NCI-H2227 treated with DMSO at 0.1 percent for 48 hours (cell line): ENCODE results near the gene KLK6.

Source experiments
- DNase-seq: peaks from one replicate; lab custom pipeline; 2025; lab: John Stamatoyannopoulos, UW

The KLK6 gene

DNA sequence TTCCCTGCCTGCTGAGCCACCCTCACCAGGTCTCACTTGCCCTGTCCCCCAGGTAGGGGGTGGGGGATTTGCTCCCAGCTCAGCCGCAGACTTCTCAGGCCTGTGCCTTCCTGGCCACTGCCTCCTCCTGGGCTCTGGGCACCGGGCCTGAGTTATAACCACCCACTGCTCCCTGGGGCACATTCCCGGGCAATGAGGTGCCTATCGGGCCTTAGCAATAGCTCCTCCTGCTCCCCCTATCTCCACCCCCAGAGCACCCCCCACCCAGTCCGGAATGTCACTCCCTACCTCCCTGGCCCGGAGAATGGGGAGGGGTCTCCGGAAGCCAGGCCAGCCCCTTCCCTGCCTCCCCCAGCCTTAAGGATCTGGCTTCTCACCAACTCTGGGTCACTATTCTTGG, 16.5 kb downstream of the KLK6 start, which contains the start of gene KLK5:
Gene KLK5, minus strand, starts transcription at position 129 of the 400 bp plus-strand sequence. CDS start 381 bp downstream, outside the sequence.
- no peak for DNase-seq

DNA sequence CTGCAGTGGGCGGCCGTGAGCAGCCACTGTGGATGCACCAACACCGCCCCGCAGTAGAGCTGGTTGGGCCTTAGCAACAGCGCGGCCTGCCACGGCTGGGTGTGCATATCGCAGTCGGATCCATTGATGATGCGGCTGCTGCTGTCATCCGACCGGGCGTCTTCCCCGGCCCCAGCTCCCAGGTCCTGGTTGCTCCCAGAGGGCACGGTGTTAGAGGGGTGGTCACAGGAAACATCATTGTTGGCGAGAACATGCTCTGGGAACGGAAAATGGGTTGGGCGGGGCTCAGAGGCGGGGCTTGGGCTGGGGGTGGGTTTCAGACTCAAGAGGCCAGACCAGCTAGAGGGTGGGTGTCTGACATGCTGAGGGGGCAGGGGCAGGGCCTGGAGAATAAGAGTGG, 19.5 kb downstream of the KLK6 start:
- no peak for DNase-seq

DNA sequence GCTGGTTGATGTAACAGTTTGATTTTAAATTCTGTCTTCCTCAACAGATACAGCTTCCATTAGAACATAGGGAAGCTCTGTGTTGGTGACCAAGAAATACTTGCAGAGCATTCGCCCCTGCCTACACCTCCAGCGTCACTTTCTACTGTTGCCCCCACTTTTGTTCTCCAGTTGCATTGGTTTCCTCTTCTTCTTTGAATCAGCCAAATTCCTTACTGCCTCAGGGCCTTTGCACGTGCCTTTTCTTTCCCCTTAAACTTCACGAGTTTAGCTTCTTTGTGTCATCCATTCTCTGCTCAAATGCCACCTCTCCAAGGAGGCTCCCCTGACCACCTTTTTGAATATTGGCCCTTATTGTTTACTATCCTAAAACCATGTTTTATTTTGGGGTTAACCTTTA, 22.3 kb downstream of the KLK6 start:
- DNase-seq = no peak

DNA sequence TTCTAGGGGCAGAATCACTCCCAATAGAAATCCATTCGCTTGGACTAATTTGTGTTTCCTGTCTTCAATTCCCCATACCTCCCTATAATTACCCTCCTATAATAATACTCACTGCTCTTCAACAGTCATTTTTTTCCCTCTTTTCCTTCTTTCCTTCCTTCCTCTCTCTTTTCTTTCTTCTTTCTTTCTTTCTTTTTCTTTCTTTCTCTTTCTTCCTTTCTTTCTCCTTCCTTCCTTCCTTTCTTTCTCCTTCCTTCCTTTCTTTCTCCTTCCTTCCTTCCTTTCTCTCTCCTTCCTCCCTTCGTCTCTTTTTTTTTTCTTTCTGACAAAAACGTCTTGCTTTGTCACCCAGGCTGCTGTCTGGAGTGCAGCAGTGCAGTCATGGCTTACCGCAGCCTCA, 24.6 kb downstream of the KLK6 start:
- DNase-seq = no peak

DNA sequence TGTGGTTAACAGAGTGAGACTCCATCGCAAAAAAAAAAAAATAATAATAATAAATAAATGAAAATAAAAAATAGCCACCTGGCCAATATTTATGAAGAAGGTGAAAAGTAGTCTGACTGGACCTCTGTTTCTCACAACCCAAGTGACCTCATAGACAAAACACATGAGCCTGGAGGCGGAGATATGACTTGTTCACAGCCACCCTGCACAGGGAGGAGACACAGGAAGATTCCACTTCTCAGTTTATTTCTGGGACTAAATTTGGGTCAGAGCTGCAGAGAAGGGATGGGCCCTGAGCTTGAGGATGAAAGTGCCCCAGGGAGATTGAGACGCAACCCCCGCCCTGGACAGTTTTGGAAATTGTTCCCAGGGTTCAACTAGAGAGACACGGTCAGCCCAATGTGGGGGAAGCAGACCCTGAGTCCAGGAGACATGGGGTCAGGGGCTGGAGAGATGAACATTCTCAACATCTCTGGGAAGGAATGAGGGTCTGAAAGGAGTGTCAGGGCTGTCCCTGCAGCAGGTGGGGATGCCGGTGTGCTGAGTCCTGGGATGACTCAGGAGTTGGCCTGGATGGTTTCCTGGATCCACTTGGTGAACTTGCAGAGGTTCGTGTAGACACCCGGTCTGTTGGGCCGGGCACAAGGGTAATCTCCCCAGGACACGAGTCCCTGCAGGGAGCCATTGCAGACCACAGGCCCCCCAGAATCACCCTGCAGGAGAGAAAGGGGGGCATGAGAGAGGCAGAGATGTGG, 26.1 kb downstream of the KLK6 start:
- no peak for DNase-seq

DNA sequence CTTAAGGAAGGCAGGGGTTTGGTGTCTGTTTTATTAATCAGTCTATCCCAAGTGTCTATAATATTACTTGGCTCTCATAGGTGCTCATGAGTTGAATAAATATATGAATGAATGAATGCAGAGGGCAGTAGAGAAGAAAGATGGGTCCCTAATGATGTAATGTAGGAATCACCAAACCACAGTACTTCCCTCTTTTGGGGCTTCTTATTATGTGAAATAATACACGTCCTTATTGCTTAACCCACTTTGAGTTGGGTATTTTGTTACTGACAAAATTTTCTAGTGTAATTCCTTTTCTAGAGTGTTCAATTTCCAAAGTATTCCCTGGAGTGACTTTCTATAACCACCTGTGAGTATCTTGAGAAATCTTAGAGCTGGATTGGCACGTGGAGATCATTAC, 29.8 kb downstream of the KLK6 start:
- DNase-seq = no peak

DNA sequence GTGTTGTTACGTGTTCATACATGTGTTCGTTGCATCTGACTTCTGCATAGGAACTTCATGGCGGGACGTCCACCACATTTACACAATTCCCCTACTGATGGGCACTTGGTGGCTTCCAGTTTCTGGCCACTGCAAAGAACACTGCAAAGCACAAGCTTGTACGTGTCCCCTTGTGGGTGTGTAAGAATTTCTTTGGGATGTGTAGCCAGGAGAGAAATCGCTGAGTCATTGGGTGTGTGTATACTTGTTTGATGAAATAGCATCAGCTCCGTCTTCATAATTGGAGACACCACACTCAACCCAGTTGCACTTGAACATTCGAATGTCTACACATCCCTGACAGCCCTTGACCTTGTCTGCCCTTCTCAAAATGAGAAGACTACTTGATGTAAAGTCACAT, 35.8 kb downstream of the KLK6 start:
- DNase-seq = no peak

DNA sequence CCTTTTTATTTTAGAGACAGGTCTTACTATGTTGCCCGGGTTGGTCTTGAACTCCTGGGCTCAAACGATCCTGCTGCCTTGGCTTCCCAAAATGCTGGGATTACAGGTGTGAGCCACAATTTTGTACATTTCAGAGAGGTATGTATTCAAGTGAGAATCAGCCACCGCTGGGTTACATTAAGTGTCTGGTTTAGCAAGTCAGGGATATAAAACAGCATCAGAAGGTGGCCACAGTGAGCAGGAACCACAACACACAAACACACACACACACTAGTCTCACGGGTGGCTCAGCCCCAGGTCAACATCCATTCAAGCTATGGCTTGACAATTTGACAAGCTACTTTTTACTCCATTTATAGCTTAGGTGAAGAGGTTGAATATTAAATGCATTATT, 36.7 kb downstream of the KLK6 start:
- no peak for DNase-seq

DNA sequence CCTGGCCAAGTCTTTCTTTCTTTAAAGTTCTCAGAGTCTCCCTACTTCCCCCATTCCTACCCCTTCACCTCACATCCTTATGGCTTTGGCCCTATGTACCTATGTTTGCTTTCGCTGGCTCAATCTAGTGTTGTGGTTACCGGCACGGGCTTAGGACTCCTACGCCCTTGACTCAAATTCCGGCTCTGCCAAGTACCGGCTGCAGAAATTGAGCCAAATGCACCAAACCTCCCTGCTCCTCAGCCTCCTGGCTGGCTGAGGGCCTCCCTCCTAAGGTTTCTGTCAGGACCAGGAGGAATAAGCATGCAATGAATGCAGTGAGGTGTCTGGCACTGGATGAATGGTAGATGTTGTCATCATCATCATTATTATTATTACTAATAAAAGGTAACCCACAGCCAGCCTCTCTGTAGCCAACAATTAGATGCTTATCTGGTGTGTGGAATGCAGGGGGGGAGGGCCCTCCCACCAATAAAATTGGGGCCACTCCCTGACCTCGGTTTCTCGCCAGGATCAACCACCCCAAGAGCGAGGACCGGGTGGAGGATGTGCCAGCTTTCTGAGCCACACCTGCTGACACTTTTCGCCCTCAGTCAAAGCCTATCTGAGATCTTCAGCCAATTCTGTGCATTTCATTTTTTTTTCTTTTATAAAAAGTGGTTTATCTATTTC, 37.2 kb downstream of the KLK6 start:
- DNase-seq = no peak

DNA sequence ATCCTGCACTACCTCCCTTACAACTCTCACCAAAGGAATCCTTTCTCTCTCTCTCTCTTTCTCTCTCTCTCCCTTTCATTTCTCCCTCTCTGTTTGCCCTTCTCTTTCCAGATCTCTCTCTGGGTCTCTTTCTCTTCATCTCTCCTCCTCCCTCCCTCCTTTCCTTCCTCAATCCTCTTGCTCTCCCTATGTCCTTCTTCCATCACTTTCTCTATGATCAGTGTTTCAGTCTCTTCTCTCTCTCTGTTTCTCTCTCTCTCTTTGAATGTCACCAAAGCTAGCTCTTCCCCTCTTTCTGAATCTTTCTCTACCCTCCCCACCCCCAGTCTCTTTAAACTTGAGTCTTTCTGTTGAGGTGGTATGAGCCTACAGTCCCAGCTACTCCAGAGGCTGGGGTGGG, 38.4 kb downstream of the KLK6 start:
- no peak for DNase-seq

DNA sequence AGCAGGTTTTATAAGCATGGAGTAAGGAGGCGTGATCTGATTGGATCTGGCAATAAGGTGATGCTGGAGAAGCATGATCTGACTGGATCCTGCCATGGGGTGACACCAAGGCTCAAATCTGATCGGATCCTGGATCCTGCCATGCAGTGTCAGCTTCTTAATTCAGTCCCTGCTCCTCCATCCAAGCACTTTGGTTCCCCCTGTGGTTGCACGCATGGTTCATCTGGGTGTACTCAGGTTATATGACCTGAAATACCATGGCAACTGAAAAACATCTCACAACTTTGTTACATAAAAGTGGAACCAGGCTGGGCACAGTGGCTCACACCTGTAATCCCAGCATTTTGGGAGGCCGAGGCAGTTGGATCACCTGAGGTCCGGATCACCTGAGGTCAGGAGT, 40.6 kb downstream of the KLK6 start:
- DNase-seq = no peak

DNA sequence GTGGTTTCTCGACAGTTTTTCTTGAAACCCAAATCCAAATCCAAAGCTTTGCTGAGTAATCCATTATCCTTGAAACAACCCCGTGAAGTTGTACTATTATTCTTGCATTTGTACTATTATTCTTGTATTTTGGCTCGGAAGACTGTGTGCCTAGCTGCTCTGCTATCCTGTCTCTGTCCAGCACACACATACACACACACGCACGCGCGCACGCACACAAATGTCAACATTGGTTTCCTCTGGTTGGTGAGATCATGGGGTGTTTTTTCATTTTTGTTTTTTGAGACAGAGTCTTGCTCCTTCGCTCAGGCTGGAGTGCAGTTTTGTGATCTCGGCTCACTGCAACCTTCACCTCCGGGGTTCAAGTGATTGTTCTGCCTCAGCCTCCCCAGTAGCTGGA, 43.2 kb downstream of the KLK6 start:
- no peak for DNase-seq

DNA sequence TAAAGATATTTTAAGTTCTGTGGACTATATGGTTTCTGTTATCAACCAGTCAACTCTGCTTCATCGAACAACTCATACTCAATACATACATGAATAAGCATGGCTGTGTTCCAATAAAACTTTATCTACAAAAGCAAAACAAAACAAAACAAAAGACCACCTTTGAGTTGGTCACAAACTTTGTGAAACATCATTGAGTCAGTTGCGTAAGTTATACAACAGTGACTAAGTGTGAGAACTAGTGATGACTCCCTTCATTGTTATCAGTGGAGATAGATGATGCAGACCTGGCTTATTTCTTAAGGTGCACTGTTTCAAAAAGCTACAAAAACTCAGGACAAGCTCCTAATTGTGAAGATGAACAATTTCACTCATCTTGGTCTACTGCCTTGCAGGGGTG, 43.7 kb downstream of the KLK6 start:
- DNase-seq = no peak

DNA sequence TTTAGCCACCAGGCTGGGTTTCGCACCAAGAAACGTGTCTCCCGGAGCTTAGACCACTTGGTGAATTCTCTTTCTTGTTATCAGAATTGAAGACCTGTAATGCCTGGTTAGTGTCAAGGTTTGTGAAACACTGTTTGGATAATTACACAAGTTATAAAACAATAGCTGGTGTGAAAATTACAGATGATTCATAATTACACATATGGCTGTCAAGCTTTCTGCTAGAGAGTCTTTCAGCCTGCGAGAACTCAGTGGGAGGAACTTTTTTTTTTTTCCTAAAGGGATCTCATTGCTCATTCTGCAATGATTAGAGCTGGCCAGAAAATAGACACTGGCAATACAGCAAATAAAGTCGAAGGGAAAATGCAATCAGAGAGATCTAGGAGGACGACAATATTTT, 44.8 kb downstream of the KLK6 start:
- no peak for DNase-seq

DNA sequence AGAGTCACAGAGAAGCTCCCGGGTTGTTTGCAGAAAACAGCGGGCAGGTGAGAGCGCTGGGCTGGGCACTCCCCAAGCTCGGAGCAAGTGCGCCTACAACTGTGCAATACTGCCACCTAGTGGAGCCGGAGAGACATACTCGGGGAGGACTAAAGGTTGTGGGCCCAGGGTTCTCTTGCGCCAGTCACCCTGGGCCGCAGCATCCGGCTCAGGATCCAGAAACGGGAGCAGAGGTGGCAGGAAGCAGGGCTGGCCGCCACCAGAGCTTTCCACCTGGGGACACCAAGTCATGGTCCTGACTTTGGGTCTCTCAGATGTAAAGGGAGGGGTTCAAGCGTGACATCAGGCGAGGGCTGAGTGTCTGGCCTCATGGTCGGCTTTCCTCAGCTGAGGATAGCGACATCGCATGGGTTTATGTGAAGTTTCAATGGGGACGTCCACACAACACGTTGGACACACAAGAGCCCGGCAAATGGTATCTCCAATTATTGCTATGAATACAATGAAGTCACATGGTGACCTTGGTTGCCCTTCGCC, 47.0 kb downstream of the KLK6 start:
- DNase-seq = peak; percentile 73

DNA sequence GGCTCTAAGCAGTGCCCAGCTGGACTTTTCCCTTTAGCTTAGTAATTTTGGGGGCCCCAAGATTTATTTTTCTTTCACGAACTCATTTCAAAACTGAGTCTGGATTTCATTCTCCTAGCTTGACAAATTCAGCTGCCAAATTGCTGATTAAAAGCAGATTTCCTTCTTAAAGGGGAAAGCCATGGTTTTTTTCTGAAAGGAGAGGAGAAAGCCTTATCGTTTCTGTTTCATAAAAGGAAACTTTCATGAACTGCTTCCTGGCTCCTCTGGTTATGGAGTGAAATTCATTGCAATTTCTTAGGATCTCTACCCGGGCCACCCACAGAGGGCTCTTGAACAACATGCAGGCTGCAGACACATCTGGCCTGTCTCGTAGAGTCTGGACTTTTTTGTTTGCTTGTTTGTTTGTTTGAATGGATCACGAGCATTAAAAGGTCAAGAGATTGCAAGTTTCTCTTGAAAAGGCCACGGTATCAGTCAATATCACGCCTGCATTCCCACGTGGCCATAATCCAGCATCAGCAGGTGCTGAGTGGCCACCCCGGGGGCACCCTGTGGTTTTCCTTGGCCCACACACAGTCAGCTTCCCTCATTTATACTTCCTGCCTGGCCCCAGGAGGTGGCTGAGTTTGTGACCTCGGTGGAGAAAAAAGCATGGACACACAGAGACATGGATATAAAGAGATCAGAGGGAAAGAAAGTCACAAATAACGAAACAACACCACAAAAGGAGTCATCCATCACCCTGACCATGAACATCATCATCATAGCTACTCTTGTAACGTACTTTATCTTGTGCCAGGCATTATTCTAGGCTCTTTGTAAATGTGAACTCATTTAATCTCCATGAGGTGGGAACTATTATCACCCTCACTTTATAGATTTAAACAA, 47.7 kb downstream of the KLK6 start:
- DNase-seq = no peak

DNA sequence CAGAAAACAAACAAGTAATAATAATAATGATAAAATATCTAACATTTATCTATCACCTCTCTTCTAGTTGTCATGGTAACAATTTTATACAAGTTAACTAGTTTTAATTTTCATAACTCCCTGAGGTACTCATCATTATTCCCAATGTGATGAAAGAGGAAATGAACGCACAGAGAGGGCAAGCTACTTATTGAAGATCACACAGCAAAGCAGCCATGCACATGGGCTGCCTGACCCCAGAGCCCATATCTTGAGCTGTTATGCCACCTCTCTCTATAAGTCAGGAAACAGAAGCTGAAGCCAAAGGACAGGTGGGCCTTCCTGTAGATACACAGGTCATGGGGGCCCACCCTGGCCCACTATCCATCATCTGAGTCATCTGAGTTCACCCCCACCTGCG, 53.3 kb downstream of the KLK6 start:
- no peak for DNase-seq

DNA sequence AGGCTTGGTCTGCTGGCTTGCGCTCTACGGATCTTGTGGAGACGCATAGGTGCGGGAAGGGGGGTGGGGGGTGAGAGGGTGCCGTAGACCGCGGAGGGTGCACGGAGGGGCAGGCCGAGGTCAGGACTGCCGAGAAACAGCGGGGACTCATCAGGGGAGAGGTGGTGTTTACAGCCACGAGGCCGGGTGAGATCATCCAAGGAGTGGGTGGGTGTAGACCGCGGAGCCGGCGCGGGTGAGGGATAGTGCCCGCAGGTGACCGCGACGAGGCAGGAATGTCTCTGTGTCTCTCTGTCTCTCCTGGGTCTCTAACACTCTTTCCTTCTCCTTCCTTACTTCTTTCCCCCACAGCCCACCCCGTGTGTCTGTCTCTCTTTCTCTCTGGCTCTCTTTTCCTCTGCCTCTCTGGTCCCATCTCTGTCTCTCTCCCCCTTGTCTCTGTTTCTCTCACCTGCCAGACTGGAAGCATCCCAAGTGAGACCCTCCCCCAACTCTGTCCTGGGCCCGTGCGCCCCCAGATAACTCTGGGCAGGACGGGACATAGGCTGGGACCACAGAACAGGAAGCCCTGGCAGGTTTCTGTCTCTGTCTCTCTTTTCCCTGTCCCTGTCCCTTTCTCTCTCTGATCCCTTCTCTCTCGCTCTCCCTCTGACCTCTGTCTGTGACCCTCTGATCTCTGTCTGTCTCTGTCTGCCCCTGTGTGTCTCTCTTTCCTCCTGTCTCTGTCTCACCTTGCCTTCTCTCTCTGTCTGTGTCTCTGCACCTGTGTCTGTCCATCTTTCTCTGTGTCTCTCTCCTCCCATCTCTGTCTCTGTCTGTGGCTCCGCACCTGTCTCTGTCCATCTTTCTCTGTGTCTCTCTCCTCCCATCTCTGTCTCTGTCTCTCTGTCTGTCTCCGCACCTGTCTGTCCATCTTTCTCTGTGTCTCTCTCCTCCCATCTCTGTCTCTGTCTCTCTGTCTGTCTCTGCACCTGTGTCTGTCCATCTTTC, 56.4 kb downstream of the KLK6 start:
- no peak for DNase-seq

DNA sequence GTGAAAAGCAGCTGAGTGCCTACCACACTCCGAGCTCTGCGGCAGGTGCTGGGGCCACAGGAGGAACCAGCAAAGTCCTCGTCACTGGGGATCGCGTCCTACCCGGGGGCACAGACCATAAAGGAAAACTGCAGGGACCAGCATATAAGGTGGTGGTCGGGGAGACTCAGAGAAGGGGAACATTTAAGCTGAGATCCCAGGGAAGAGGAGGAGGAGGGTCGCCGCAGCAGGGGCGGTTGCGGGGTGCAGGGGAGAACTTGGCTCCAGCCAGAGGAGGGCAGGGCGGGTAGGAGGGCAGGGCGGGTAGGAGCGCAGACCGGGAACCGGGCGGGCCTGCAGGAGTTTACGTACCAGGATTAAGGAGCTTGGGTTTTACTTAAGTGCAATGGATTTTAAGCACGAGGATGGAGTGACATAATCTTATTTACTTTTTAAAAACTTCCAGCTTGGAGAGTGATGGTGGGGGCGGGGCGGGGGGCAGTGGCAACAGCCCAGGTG, 57.2 kb downstream of the KLK6 start:
- no peak for DNase-seq

DNA sequence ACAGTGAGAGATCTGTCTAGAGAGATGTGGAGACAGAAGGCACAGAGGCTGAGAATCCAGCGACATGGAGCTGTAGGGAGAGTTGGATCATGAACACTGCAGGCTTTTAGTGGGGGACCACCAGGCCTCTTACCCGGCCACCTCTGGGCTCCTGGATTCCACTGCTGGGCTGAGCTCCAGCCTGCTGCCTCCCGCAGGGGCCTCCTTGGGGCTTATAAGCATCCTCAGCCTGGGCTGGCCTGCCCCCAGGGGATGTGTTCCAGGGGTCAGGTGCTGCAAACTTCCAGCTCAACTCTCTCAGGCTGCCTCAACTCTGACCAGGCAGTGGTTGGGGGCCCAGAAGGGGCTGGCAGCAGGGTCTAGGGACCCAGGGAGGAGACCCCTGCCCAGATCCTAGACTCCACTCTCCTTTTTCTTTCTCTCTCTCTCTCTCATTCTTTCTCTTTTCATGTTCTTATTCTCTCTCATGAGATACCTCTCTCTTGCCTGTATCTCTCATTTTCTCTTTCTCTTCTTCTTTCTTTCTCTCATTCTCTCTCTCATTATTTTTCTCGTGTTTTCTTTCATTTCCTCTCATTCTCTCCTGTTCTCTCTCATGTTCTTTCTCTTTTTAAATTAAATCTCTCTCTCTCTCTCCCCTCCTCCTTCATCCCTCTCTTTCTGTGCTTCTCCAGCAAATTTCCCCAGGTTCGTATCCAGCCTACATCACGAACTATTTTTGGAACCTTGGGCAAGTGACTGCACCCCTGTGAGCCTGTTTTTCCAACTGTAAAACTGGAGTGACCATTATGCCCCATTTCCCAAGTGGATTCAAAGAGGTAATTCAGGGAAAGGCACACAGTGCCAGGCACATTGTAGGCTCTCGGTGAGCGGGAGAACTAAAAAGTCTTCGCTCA, 57.9 kb downstream of the KLK6 start, which contains the start of gene KLK4:
Gene KLK4, minus strand, starts transcription at position 190 of the 896 bp plus-strand sequence. CDS start 657 bp downstream, outside the sequence.
- no peak for DNase-seq
